Endothelial cell of umbilical vein (primary cell): ENCODE results near the gene UBE4B. TPM values are rescaled to one million over a fixed set of nuclear protein-coding genes. Genes with fewer than 3 reads are reported as not detected.

Source experiments
- BruUV-seq: library from RNA; stranded (reverse); fragments of 400-500 nt; replicated peaks from 2 replicates; lab custom pipeline; 2021; lab: Mats Ljungman, UMichigan
- CTCF ChIA-PET: fragments of 300-600, 350-600 bp; sonication (Branson Sonifier 250); formaldehyde crosslinking; loops from one replicate; lab custom pipeline; 2021; ENCODE audit warnings: antibody characterized with exemption, inconsistent platforms; lab: Charles Lee
- POLR2A ChIA-PET: fragments of 300-600, 350-600 bp; sonication (Branson Sonifier 250); formaldehyde crosslinking; loops from one replicate; lab custom pipeline; 2021; ENCODE audit warnings: antibody characterized with exemption, inconsistent platforms; lab: Charles Lee
- DNase-seq: peaks from one replicate; pipeline ENCODE4 v3.0.0-alpha.2; 2011; ENCODE audit warnings: low read depth, low spot score
- FAIRE-seq: peaks from 2 replicates; lab custom pipeline; 2011; peaks lifted over from hg19 to GRCh38; lab: Jason Lieb, UNC
- H2AFZ ChIP-seq: 2 replicates; pipeline ENCODE4 v1.6.0; 2012; ENCODE audit warnings: low read depth, low read length, control low read depth, inconsistent platforms
- H3K27ac ChIP-seq: 2 replicates; pipeline ENCODE4 v1.5.1; 2011; ENCODE audit warnings: low read depth, mild to moderate bottlenecking, control low read depth, low read length, moderate library complexity; ENCODE audit not compliant: insufficient read depth
- H3K27me3 ChIP-seq, 2 experiments: 2 replicates each; pipeline versions ENCODE4 v1.6.0 to v1.6.1; 2011; ENCODE audit warnings: low read length in 2 of 2, mixed read lengths in 1 of 2; ENCODE audit not compliant: control insufficient read depth in 2 of 2, insufficient read depth in 2 of 2
- H3K36me3 ChIP-seq, 2 experiments: 2 replicates in 1 of 2; 3 replicates in 1 of 2; pipeline ENCODE4 v1.5.1; 2011; ENCODE audit warnings: low read length in 2 of 2, mild to moderate bottlenecking in 1 of 2, moderate library complexity in 1 of 2; ENCODE audit not compliant: control insufficient read depth in 2 of 2, insufficient read depth in 2 of 2; ENCODE audit errors: extremely low read depth in 1 of 2
- H3K4me1 ChIP-seq: 3 replicates; pipeline ENCODE4 v1.5.1; 2011; ENCODE audit warnings: mild to moderate bottlenecking, low read length; ENCODE audit not compliant: control insufficient read depth, insufficient read depth; ENCODE audit errors: extremely low read depth
- H3K4me2 ChIP-seq: 2 replicates; pipeline ENCODE4 v1.6.1; 2011; ENCODE audit warnings: low read length, control low read depth, mixed read lengths; ENCODE audit not compliant: insufficient read depth
- H3K4me3 ChIP-seq, 3 experiments: fragments of 200-600 bp in 1 of 3; sonication (generic), shearing (Covaris generic) in 1 of 3; replicated peaks in 1 of 3; 2 replicates each; pipeline ENCODE4 v1.5.1; 2011 to 2016; ENCODE audit warnings: control low read depth in 3 of 3, low read length in 3 of 3, mild to moderate bottlenecking in 2 of 3, inconsistent platforms in 1 of 3, low read depth in 1 of 3, moderate library complexity in 1 of 3; ENCODE audit not compliant: insufficient read depth in 1 of 3
- H3K79me2 ChIP-seq: 2 replicates; pipeline ENCODE4 v1.6.0; 2012; ENCODE audit warnings: low read length, inconsistent platforms; ENCODE audit not compliant: control insufficient read depth, insufficient read depth
- H3K9ac ChIP-seq: replicated peaks from 2 replicates; pipeline ENCODE3; 2011; ENCODE audit warnings: low read length, control low read depth; ENCODE audit not compliant: insufficient read depth; ENCODE audit errors: extremely low read depth
- H3K9me1 ChIP-seq: replicated peaks from 3 replicates; pipeline ENCODE4 v1.6.0; 2011; ENCODE audit warnings: mild to moderate bottlenecking, low read length; ENCODE audit not compliant: control insufficient read depth, insufficient read depth; ENCODE audit errors: extremely low read depth
- H3K9me3 ChIP-seq: replicated peaks from 2 replicates; pipeline ENCODE4 v1.5.1; 2012; ENCODE audit warnings: low read length, inconsistent platforms; ENCODE audit not compliant: control insufficient read depth, insufficient read depth
- H4K20me1 ChIP-seq: replicated peaks from 2 replicates; pipeline ENCODE3; 2011; ENCODE audit warnings: mild to moderate bottlenecking, low read length; ENCODE audit not compliant: control insufficient read depth, insufficient read depth; ENCODE audit errors: extremely low read depth
- EZH2 ChIP-seq: IDR thresholded peaks from 2 replicates; pipeline ENCODE4 v1.6.1; 2012; ENCODE audit warnings: borderline replicate concordance, low read depth, mild to moderate bottlenecking, moderate library complexity, low read length, inconsistent platforms; ENCODE audit not compliant: severe bottlenecking
- FOS ChIP-seq: IDR thresholded peaks from 2 replicates; pipeline ENCODE4 v1.6.1; 2011; ENCODE audit warnings: mild to moderate bottlenecking, low read length, moderate library complexity, borderline replicate concordance; ENCODE audit not compliant: insufficient read depth
- GATA2 ChIP-seq: IDR thresholded peaks from 2 replicates; pipeline ENCODE4 v1.7.0; 2011; ENCODE audit warnings: low read depth, mild to moderate bottlenecking, moderate library complexity, mixed read lengths, low read length; ENCODE audit not compliant: insufficient read length, insufficient read depth
- JUN ChIP-seq: IDR thresholded peaks from 2 replicates; pipeline ENCODE4 v1.6.1; 2011; ENCODE audit warnings: borderline replicate concordance, low read depth; ENCODE audit not compliant: insufficient read length, insufficient read depth
- MYC ChIP-seq: IDR thresholded peaks from one replicate; pipeline ENCODE4 v1.6.1; 2011; ENCODE audit warnings: mild to moderate bottlenecking, low read depth, low read length
- POLR2AphosphoS5 ChIP-seq: IDR thresholded peaks from 2 replicates; pipeline ENCODE4 v1.6.1; 2012; ENCODE audit warnings: low read depth, mild to moderate bottlenecking, control low read depth, low read length, moderate library complexity; ENCODE audit not compliant: insufficient read depth
- dilution Hi-C: fragments of 300-500 bp; cut with MboI; formaldehyde crosslinking; loops from one replicate; pipeline ENCODE4 v1.15.0; 2019; ENCODE audit warnings: low sequenced_read_pairs; ENCODE audit not compliant: extremely low pct_ligation_motif_present
- intact Hi-C: fragments of 100-400 bp; cut with micrococcal nuclease; formaldehyde crosslinking; loops from one replicate; pipeline ENCODE4 v1.10.0; 2022
- polyA plus RNA-seq, 4 experiments: library from polyadenylated mRNA; depleted of rRNA in 3 of 4; stranded (reverse) in 3 of 4; unstranded in 1 of 4; fragments of >200 nt; gene quantifications; 2 replicates each; pipeline versions ENCODE4 v1.2.1 to v1.2.3, GENCODE V29; 2011 to 2012; ENCODE audit warnings: missing spikeins in 1 of 4
- total RNA-seq: library from RNA; stranded (reverse); gene quantifications from 2 replicates; pipeline ENCODE4 v1.2.3, GENCODE V29; 2021
- TF ChIP-seq, protein P1 (sequence below): IDR thresholded peaks from 2 replicates; pipeline ENCODE4 v1.6.1; 2011; ENCODE audit not compliant: insufficient read depth, insufficient read length

UBE4B gene
- total and polyA plus RNA-seq, 2 donors (not counting 3 experiments of a cell fraction or from before 2014, with no cell fraction given), result 17.8 to 54.5 TPM

- Histone ChIP-seq H3K4me3 (no peak overlapping the region), H3K4me1 (no peaks in the 10 kb centered on the region), H3K4me2 (no peak overlapping the region), H3K27me3 (no peaks in the 10 kb centered on the region), H3K9ac (no peak overlapping the region), H3K9me3 (no peaks in the 10 kb centered on the region), H3K27ac (no peak overlapping the region), H3K9me1 (no peaks in the 10 kb centered on the region), H2AFZ (no peak overlapping the region), H4K20me1 (no peaks in the 10 kb centered on the region), H3K36me3 (peaks cover 0 to 4% of the 10 kb centered on the region in 2 experiments), H3K79me2 (no peaks in the 10 kb centered on the region)
- intact Hi-C loops, result no loop called here
- no peak for TF ChIP-seq MYC
- no peak for TF ChIP-seq JUN
- TF ChIP-seq EZH2, result no peak
- no peak for TF ChIP-seq POLR2AphosphoS5
- dilution Hi-C loops, result no loop called here
- no TSS peak for BruUV-seq
- ChIA-PET POLR2A (no interaction called here), CTCF (interaction anchor here (1.3 kb wide), 1 partner anchor 209 kb away, joined by 4 read pairs; no protein-coding TSS in a partner anchor)
- no peak for FAIRE-seq
- DNase-seq, result no peak
Measured at GRCh38 chr1:10160173-10160572, 127.4 kb downstream of the UBE4B start.

- TF ChIP-seq JUN, result no peak
- no peak for TF ChIP-seq GATA2
- no peak for TF ChIP-seq MYC
- no peak for TF ChIP-seq FOS
- TF ChIP-seq POLR2AphosphoS5, result no peak
- no peak for TF ChIP-seq EZH2
- TF ChIP-seq, protein P1, sequence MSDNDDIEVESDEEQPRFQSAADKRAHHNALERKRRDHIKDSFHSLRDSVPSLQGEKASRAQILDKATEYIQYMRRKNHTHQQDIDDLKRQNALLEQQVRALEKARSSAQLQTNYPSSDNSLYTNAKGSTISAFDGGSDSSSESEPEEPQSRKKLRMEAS, result no peak
- Histone ChIP-seq H3K9me1 (no peaks in the 10 kb centered on the region), H3K4me3 (no peak overlapping the region), H4K20me1 (no peaks in the 10 kb centered on the region), H3K79me2 (no peaks in the 10 kb centered on the region), H3K36me3 (peaks cover 0 to 3% of the 10 kb centered on the region in 2 experiments), H3K27ac (no peak overlapping the region), H3K4me2 (no peak overlapping the region), H3K9me3 (no peaks in the 10 kb centered on the region), H3K27me3 (no peaks in the 10 kb centered on the region), H3K4me1 (no peaks in the 10 kb centered on the region), H3K9ac (no peak overlapping the region), H2AFZ (no peak overlapping the region)
- FAIRE-seq (no peak), DNase-seq (no peak)
- CTCF ChIA-PET, result interaction anchor here (1.3 to 1.4 kb wide), 2 partner anchors 9 to 210 kb away, joined by 4 to 6 read pairs; no protein-coding TSS in a partner anchor
- intact Hi-C loops (no loop called here), dilution Hi-C loops (no loop called here)
- POLR2A ChIA-PET, result no interaction called here
- BruUV-seq, result no TSS peak
Measured at GRCh38 chr1:10160907-10161490, 128.2 kb downstream of the UBE4B start.
